Measurements from ENCODE around the gene CSF1R.

DNA sequence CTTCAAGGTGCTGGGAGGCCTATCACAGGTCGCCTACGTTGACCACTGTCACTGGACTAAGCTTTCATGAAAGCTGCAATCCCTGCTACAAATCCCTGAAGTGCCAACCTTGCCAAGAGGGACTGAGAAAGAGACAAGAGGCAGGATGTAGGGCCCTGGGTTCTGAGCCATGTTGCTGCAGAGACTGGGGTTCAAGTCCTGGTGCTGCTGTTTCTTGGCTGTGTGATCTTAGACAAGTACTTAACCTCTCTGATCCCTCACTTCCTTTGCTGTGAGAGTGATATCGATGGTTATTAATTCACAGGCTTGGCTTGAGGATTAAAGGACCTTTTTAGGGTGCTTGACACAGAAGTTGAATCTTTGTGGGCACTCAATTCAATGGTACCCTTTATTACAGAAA, 15.5 kb downstream of the CSF1R start:
- TF ChIP-seq POLR2A (IDR thresholded peaks at IDR 0.05; ENCODE audit: control extremely low read depth in 1 of 2, low read depth in 2 of 2, low read length in 2 of 2) (no peak), RAD21 (IDR thresholded peaks at IDR 0.05 in 1 of 2, conservative IDR thresholded peaks at IDR 0.05 in 1 of 2; ENCODE audit: low read depth in 2 of 2, low read length in 2 of 2) (no peak), BRCA1 (IDR thresholded peaks at IDR 0.05; ENCODE audit: low read depth, low read length) (no peak), YY1 (IDR thresholded peaks at IDR 0.05; ENCODE audit: low read depth, low read length) (no peak)
- TF ChIP-seq, protein P1, sequence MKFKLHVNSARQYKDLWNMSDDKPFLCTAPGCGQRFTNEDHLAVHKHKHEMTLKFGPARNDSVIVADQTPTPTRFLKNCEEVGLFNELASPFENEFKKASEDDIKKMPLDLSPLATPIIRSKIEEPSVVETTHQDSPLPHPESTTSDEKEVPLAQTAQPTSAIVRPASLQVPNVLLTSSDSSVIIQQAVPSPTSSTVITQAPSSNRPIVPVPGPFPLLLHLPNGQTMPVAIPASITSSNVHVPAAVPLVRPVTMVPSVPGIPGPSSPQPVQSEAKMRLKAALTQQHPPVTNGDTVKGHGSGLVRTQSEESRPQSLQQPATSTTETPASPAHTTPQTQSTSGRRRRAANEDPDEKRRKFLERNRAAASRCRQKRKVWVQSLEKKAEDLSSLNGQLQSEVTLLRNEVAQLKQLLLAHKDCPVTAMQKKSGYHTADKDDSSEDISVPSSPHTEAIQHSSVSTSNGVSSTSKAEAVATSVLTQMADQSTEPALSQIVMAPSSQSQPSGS (IDR thresholded peaks at IDR 0.05; ENCODE audit: low read length) = no peak
